Suprapubic skin (tissue), 4 donors: ENCODE results near the gene ABCC3. TPM values are rescaled to one million over a fixed set of nuclear protein-coding genes. Genes with fewer than 3 reads are reported as not detected.

ENCODE experiments used
- DNase-seq, 2 donors: peaks; one replicate each; pipeline ENCODE4 v3.0.0-alpha.2; 2019; ENCODE audit warnings: low spot score in 2 of 2
- H3K27ac ChIP-seq: fragments of 200-600 bp; sonication (generic); one replicate; pipeline ENCODE4 v1.5.1; 2019
- H3K27me3 ChIP-seq: fragments of 200-600 bp; sonication (generic); one replicate; pipeline ENCODE4 v1.5.1; 2019
- H3K36me3 ChIP-seq: fragments of 200-600 bp; sonication (generic); one replicate; pipeline ENCODE4 v1.5.1; 2019
- H3K4me1 ChIP-seq: fragments of 200-600 bp; sonication (generic); one replicate; pipeline ENCODE4 v1.5.1; 2019
- H3K4me3 ChIP-seq: fragments of 200-600 bp; sonication (generic); one replicate; pipeline ENCODE4 v1.5.1; 2019; ENCODE audit warnings: mild to moderate bottlenecking
- H3K9me3 ChIP-seq: fragments of 200-600 bp; sonication (generic); one replicate; pipeline ENCODE4 v1.5.1; 2019
- EP300 ChIP-seq: sonication (generic); formaldehyde crosslinking; IDR thresholded peaks from one replicate; pipeline ENCODE4 v1.6.1; 2017; ENCODE audit warnings: antibody characterized with exemption
- POLR2A ChIP-seq, 2 donors: fragments of 450-650 bp; IDR thresholded peaks; one replicate each; pipeline ENCODE4 v1.6.1; 2017; ENCODE audit warnings: antibody characterized with exemption in 2 of 2, mild to moderate bottlenecking in 2 of 2, moderate library complexity in 2 of 2
- POLR2AphosphoS5 ChIP-seq, 3 donors: sonication (generic); formaldehyde crosslinking; IDR thresholded peaks; one replicate each; pipeline ENCODE4 v1.6.1; 2017; ENCODE audit warnings: antibody characterized with exemption in 3 of 3
- WGBS: methylation state at CpG from one replicate; pipeline ENCODE4 v1.1.5; 2018; 5-methylcytosine and 5-hydroxymethylcytosine counted together
- total RNA-seq, 4 donors: library from RNA; depleted of rRNA; stranded (reverse); fragments of >200 nt; gene quantifications; one replicate each; pipeline ENCODE4 v1.1.0, GENCODE V29; 2016
- TF ChIP-seq, protein P1 (sequence below), 2 donors: fragments of 200-600 bp in 1 of 2; fragments of 450-650 bp in 1 of 2; sonication (generic) in 1 of 2; IDR thresholded peaks; one replicate each; pipeline ENCODE4 v1.5.1; 2016 to 2019; ENCODE audit warnings: antibody characterized with exemption in 2 of 2, mild to moderate bottlenecking in 1 of 2, moderate library complexity in 1 of 2

ABCC3 gene
- total RNA-seq, 4 donors from 2014 or later = 31.7 to 113 (median 36.2) TPM

DNA sequence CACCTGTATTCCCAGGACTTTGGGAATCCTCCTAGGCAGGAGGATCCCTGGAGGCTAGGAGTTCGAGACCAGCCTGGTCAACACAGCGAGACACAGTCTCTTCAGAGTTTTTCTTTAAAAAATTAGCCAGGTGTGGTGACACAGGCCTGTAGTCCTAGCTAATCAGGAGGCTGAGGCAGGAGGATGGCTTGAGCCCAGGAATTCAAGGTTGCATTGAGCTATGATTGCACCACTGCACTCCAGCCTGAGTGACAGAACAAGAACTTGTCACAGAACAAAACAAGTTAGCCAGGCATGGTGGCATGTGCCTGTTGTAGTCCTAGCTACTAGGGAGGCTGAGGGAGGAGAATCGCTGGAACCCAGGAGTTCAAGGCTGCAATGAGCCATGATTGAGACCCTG is 48.3 kb downstream of the ABCC3 start:
- Histone ChIP-seq H3K36me3 (no peaks in the 10 kb centered on the region), H3K27me3 (no peaks in the 10 kb centered on the region), H3K4me1 (peaks cover 27% of the 10 kb centered on the region), H3K4me3 (no peak overlapping the region), H3K9me3 (no peaks in the 10 kb centered on the region), H3K27ac (no peak overlapping the region)
- TF ChIP-seq, protein P1, sequence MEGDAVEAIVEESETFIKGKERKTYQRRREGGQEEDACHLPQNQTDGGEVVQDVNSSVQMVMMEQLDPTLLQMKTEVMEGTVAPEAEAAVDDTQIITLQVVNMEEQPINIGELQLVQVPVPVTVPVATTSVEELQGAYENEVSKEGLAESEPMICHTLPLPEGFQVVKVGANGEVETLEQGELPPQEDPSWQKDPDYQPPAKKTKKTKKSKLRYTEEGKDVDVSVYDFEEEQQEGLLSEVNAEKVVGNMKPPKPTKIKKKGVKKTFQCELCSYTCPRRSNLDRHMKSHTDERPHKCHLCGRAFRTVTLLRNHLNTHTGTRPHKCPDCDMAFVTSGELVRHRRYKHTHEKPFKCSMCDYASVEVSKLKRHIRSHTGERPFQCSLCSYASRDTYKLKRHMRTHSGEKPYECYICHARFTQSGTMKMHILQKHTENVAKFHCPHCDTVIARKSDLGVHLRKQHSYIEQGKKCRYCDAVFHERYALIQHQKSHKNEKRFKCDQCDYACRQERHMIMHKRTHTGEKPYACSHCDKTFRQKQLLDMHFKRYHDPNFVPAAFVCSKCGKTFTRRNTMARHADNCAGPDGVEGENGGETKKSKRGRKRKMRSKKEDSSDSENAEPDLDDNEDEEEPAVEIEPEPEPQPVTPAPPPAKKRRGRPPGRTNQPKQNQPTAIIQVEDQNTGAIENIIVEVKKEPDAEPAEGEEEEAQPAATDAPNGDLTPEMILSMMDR (IDR thresholded peaks at IDR 0.05) = no peak
- no peak for TF ChIP-seq EP300
- no peak for TF ChIP-seq POLR2AphosphoS5 (IDR thresholded peaks at IDR 0.05)
- TF ChIP-seq POLR2A (IDR thresholded peaks at IDR 0.05) = no peak
- DNase-seq = peak in 1 of 2 donors; percentile 30
- WGBS = 100% methylated on average over 3 of the region's 3 CpGs

DNA sequence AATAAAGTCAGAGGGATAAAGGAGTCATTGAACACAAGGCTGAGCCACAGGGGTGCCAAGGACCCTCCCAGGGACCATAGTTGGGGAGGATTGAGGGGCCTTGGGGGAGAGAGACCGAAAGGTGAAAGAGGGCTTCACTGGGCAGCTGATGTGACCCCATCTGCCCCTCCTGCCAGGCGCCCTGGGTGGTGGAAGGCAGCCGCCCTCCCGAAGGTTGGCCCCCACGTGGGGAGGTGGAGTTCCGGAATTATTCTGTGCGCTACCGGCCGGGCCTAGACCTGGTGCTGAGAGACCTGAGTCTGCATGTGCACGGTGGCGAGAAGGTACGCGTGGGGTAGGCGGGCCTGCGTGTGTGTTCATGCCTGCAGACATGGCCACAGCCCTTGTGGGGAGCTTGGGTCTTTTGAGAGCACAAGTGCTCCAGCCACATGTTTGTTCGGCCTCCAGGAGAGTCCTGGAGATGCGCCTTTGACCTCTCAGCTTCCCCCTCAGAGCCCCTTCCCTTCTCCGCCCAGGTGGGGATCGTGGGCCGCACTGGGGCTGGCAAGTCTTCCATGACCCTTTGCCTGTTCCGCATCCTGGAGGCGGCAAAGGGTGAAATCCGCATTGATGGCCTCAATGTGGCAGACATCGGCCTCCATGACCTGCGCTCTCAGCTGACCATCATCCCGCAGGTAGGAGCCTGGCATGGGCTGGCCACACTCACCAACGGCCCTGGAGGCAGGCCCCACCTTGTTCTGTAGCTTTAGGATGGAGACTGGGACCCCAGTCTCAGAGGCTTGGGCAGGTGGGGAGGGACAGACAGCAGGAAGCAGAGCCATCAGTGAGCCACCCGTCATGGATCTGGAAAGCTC is 49.0 kb downstream of the ABCC3 start:
- Histone ChIP-seq H3K27ac (no peak overlapping the region), H3K4me3 (no peak overlapping the region), H3K9me3 (no peaks in the 10 kb centered on the region), H3K36me3 (no peaks in the 10 kb centered on the region), H3K27me3 (no peaks in the 10 kb centered on the region), H3K4me1 (peaks cover 27% of the 10 kb centered on the region)
- no peak for TF ChIP-seq EP300
- TF ChIP-seq, protein P1 (IDR thresholded peaks at IDR 0.05) = no peak
- TF ChIP-seq POLR2A (IDR thresholded peaks at IDR 0.05) = no peak
- TF ChIP-seq POLR2AphosphoS5 (IDR thresholded peaks at IDR 0.05) = no peak
- peak in 1 of 2 donors; percentile 51 for DNase-seq
- WGBS = 93% methylated on average over 25 of the region's 28 CpGs

- Histone ChIP-seq H3K4me1 (peaks cover 28% of the 10 kb centered on the region), H3K36me3 (no peaks in the 10 kb centered on the region), H3K4me3 (no peak overlapping the region), H3K27ac (no peak overlapping the region), H3K27me3 (no peaks in the 10 kb centered on the region), H3K9me3 (no peaks in the 10 kb centered on the region)
- DNase-seq = no peak
- TF ChIP-seq, protein P1 (IDR thresholded peaks at IDR 0.05) = no peak
- TF ChIP-seq POLR2AphosphoS5 (IDR thresholded peaks at IDR 0.05) = no peak
- no peak for TF ChIP-seq EP300
- TF ChIP-seq POLR2A (IDR thresholded peaks at IDR 0.05) = no peak
- WGBS = 96% methylated on average over 5 of the region's 5 CpGs
Observed at GRCh38 chr17:50684288-50684611, 49.6 kb downstream of the ABCC3 start.

DNA sequence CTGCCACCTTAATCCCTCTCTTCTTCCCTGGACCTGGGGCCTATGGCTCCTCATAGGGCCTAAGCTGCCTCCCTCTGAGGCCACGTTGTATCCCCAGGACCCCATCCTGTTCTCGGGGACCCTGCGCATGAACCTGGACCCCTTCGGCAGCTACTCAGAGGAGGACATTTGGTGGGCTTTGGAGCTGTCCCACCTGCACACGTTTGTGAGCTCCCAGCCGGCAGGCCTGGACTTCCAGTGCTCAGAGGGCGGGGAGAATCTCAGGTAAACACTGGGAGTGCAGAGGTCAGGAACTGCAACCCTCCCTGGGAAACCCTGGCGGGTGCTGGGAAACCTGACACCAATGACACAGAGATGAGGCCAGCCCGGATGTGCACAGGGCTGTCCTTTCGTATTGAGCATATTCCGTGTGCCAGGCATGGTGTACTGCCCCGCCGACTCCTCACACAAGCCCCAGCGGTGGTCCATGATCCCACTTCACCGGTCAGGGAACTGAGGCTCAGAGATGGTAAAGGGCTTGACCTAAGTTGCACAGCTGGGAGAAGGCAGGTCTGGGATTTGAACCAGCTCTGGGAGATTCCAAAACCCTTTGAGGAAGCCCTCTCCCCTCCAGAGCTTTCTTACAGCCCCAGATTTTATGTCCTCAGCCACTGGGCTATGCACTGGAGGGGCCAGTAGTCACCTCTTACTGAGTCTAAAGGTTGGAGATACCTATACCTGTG is 50.1 kb downstream of the ABCC3 start:
- peak in 1 of 2 donors; percentile 18 for DNase-seq
- TF ChIP-seq, protein P1 (IDR thresholded peaks at IDR 0.05) = no peak
- TF ChIP-seq POLR2A (IDR thresholded peaks at IDR 0.05) = no peak
- TF ChIP-seq POLR2AphosphoS5 (IDR thresholded peaks at IDR 0.05) = no peak
- no peak for TF ChIP-seq EP300
- Histone ChIP-seq H3K4me1 (peaks cover 31% of the 10 kb centered on the region), H3K4me3 (no peak overlapping the region), H3K36me3 (no peaks in the 10 kb centered on the region), H3K9me3 (no peaks in the 10 kb centered on the region), H3K27ac (no peak overlapping the region), H3K27me3 (no peaks in the 10 kb centered on the region)
- 89% methylated on average over 5 of the region's 15 CpGs for WGBS

GRCh38 chr17:50685334-50685665 is 50.6 kb downstream of the ABCC3 start:
- no peaks in the 10 kb centered on the region for H3K9me3 ChIP-seq
- no peak for TF ChIP-seq POLR2AphosphoS5 (IDR thresholded peaks at IDR 0.05)
- TF ChIP-seq POLR2A (IDR thresholded peaks at IDR 0.05) = no peak
- TF ChIP-seq, protein P1 (IDR thresholded peaks at IDR 0.05) = no peak
- H3K4me1 ChIP-seq = peaks cover 31% of the 10 kb centered on the region
- H3K36me3 ChIP-seq = no peaks in the 10 kb centered on the region
- WGBS = 89% methylated on average over 1 of the region's 1 CpG
- DNase-seq = no peak
- H3K27me3 ChIP-seq = no peaks in the 10 kb centered on the region
- no peak overlapping the region for H3K27ac ChIP-seq
- no peak overlapping the region for H3K4me3 ChIP-seq
